GM21367 (cell line): ENCODE measurements around the gene SERTAD1.

ENCODE experiments used
- ATAC-seq: cut with Tn5 transposase; IDR thresholded peaks from one replicate; pipeline ENCODE4 v1.9.1; 2021; ENCODE audit not compliant: unreplicated experiment

SERTAD1 gene

GRCh38 chr19:40380199-40381037 lies 45.4 kb downstream of the SERTAD1 start:
- ATAC-seq = no peak

- no peak for ATAC-seq
These were observed 46.2 kb downstream of the SERTAD1 start for GRCh38 chr19:40379446-40380198.

GRCh38 chr19:40378509-40378908 lies 47.3 kb downstream of the SERTAD1 start:
- no peak for ATAC-seq

- no peak for ATAC-seq
These were observed 47.9 kb downstream of the SERTAD1 start for GRCh38 chr19:40377876-40378385.

GRCh38 chr19:40376286-40376862 lies 49.4 kb downstream of the SERTAD1 start:
- no peak for ATAC-seq

GRCh38 chr19:40374084-40374483 lies 51.7 kb downstream of the SERTAD1 start:
- ATAC-seq = no peak

GRCh38 chr19:40371802-40372122 lies 54.0 kb downstream of the SERTAD1 start:
- no peak for ATAC-seq
